Measurements from ENCODE around the gene SMG7. TPM values are rescaled to one million over a fixed set of nuclear protein-coding genes. Genes with fewer than 3 reads are reported as not detected.

The SMG7 gene
- total and polyA plus RNA-seq, 2 donors (not counting 3 experiments of a cell fraction or from before 2014, with no cell fraction given): 25.4 to 47.1 TPM

DNA sequence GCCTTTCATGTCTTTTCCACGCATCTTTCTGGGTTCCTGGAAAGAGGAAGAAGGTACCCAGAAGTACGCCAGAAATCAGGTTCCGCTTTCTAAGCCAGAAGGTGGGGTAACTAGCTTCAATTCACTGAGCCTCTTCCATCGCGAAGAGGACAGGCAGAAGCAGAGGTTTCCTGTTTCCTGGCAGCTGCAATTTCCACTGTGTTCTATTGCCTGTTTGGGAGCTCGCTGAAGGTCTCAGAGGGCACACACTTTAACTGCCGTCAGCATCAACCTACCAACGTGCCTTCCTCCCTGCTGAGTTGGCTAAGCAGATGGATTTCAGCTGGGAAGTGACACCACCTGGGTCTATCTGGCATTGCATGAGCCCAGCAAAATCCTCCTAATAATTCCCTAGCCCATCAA, 108.0 kb downstream of the SMG7 start:
- Histone ChIP-seq H2AFZ (ENCODE audit: low read depth, low read length) (peak overlapping the region; percentile 41), H3K9me3 (replicated peaks; ENCODE audit: control insufficient read depth, insufficient read depth, low read length) (no peaks in the 10 kb centered on the region), H3K27ac (ENCODE audit: insufficient read depth, low read depth, low read length) (no peak overlapping the region), H3K9me1 (replicated peaks; ENCODE audit: control insufficient read depth, extremely low read depth, insufficient read depth, low read length) (no peaks in the 10 kb centered on the region), H3K9ac (replicated peaks; ENCODE audit: extremely low read depth, insufficient read depth, low read length) (no peak overlapping the region), H3K4me2 (ENCODE audit: insufficient read depth, low read length) (no peak overlapping the region), H4K20me1 (replicated peaks; ENCODE audit: control insufficient read depth, extremely low read depth, insufficient read depth, low read length) (no peaks in the 10 kb centered on the region), H3K27me3 (ENCODE audit: control insufficient read depth in 2 of 2, insufficient read depth in 2 of 2, low read length in 2 of 2) (no peaks in the 10 kb centered on the region), H3K79me2 (ENCODE audit: control insufficient read depth, insufficient read depth, low read length) (no peaks in the 10 kb centered on the region), H3K4me1 (ENCODE audit: control insufficient read depth, extremely low read depth, insufficient read depth, low read length) (no peaks in the 10 kb centered on the region), H3K4me3 (replicated peaks in 1 of 3; ENCODE audit: insufficient read depth in 1 of 3, low read depth in 1 of 3, low read length in 3 of 3) (no peak overlapping the region), H3K36me3 (ENCODE audit: control insufficient read depth in 2 of 2, extremely low read depth in 1 of 2, insufficient read depth in 2 of 2, low read length in 2 of 2) (no peaks in the 10 kb centered on the region)
- DNase-seq (ENCODE audit: low read depth, low spot score) (peak; percentile 49), FAIRE-seq (peak; percentile 62)
- TF ChIP-seq, protein P1, sequence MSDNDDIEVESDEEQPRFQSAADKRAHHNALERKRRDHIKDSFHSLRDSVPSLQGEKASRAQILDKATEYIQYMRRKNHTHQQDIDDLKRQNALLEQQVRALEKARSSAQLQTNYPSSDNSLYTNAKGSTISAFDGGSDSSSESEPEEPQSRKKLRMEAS (IDR thresholded peaks at IDR 0.05; ENCODE audit: insufficient read depth, insufficient read length): no peak
- TF ChIP-seq, protein P2, sequence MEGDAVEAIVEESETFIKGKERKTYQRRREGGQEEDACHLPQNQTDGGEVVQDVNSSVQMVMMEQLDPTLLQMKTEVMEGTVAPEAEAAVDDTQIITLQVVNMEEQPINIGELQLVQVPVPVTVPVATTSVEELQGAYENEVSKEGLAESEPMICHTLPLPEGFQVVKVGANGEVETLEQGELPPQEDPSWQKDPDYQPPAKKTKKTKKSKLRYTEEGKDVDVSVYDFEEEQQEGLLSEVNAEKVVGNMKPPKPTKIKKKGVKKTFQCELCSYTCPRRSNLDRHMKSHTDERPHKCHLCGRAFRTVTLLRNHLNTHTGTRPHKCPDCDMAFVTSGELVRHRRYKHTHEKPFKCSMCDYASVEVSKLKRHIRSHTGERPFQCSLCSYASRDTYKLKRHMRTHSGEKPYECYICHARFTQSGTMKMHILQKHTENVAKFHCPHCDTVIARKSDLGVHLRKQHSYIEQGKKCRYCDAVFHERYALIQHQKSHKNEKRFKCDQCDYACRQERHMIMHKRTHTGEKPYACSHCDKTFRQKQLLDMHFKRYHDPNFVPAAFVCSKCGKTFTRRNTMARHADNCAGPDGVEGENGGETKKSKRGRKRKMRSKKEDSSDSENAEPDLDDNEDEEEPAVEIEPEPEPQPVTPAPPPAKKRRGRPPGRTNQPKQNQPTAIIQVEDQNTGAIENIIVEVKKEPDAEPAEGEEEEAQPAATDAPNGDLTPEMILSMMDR (IDR thresholded peaks at IDR 0.05; ENCODE audit: extremely low read depth in 1 of 2, insufficient read depth in 1 of 2, low read depth in 1 of 2, low read length in 2 of 2): peak; percentile 5 to 42
- dilution Hi-C loops (cut with MboI; ENCODE audit: extremely low pct_ligation_motif_present, low sequenced_read_pairs) (no loop called here), intact Hi-C loops (cut with micrococcal nuclease) (no loop called here)
- POLR2A ChIA-PET: no interaction called here
- CTCF ChIA-PET: interaction anchor here (0.7 to 1.9 kb wide), 11 partner anchors 9 to 299 kb away, joined by 3 to 9 read pairs (median 4); partner anchors contain the start of gene SMG7
- BruUV-seq (replicated peaks): no TSS peak

DNA sequence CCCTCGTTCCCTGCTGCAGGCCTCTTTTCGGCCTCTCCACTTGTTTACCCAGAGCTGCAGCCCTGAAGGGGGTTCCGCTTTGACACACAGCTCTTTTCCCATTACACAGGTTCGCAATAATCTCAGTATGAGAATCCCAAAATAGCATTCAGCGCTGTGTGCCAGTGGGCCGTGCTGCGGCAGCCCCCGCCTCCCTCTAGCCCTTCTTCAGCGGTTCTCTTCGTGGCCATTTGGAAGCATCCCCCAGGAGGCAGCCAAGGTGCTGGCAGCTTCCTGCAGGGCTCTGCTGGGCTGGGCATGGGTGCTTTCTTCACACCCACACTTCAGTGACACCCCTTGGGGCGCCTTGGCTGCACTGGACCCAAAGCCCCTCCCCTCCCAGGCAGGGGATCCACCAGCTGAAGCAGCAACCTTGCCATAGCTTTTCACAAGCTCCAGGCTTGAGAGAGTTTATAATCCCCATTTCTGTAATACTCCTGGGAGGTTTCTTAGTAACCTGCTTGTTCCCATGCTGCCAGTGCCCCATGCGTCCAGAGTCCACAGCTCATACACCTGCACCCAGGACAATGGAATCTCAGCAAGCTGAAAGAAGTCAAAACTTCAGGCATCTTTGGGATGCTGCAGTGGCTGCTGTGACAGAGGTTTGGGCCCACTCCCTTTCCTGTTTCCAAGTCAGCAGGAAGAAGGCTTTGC, 109.9 kb downstream of the SMG7 start:
- H2AFZ ChIP-seq (ENCODE audit: low read depth, low read length): no peak overlapping the region
- no peaks in the 10 kb centered on the region for H3K4me1 ChIP-seq (ENCODE audit: control insufficient read depth, extremely low read depth, insufficient read depth, low read length)
- no peak overlapping the region for H3K4me3 ChIP-seq (replicated peaks in 1 of 3; ENCODE audit: insufficient read depth in 1 of 3, low read depth in 1 of 3, low read length in 3 of 3)
- dilution Hi-C loops (cut with MboI; ENCODE audit: extremely low pct_ligation_motif_present, low sequenced_read_pairs): no loop called here
- no peak for DNase-seq (ENCODE audit: low read depth, low spot score)
- no peaks in the 10 kb centered on the region for H3K27me3 ChIP-seq (ENCODE audit: control insufficient read depth in 2 of 2, insufficient read depth in 2 of 2, low read length in 2 of 2)
- ChIA-PET POLR2A (no interaction called here), CTCF (interaction anchor here (0.9 kb wide), 2 partner anchors 11 to 18 kb away, joined by 3 read pairs; no protein-coding TSS in a partner anchor)
- H3K79me2 ChIP-seq (ENCODE audit: control insufficient read depth, insufficient read depth, low read length): no peaks in the 10 kb centered on the region
- H4K20me1 ChIP-seq (replicated peaks; ENCODE audit: control insufficient read depth, extremely low read depth, insufficient read depth, low read length): no peaks in the 10 kb centered on the region
- intact Hi-C loops (cut with micrococcal nuclease): no loop called here
- H3K36me3 ChIP-seq (ENCODE audit: control insufficient read depth in 2 of 2, extremely low read depth in 1 of 2, insufficient read depth in 2 of 2, low read length in 2 of 2): no peaks in the 10 kb centered on the region
- no peak for FAIRE-seq
- BruUV-seq (replicated peaks): no TSS peak
- no peak overlapping the region for H3K9ac ChIP-seq (replicated peaks; ENCODE audit: extremely low read depth, insufficient read depth, low read length)
- H3K9me3 ChIP-seq (replicated peaks; ENCODE audit: control insufficient read depth, insufficient read depth, low read length): no peaks in the 10 kb centered on the region
- H3K9me1 ChIP-seq (replicated peaks; ENCODE audit: control insufficient read depth, extremely low read depth, insufficient read depth, low read length): no peaks in the 10 kb centered on the region
- H3K4me2 ChIP-seq (ENCODE audit: insufficient read depth, low read length): no peak overlapping the region
- H3K27ac ChIP-seq (ENCODE audit: insufficient read depth, low read depth, low read length): no peak overlapping the region
- TF ChIP-seq POLR2AphosphoS5 (IDR thresholded peaks at IDR 0.05; ENCODE audit: insufficient read depth, low read depth, low read length) (no peak), FOS (IDR thresholded peaks at IDR 0.05; ENCODE audit: borderline replicate concordance, insufficient read depth, low read length) (no peak), JUN (IDR thresholded peaks at IDR 0.05; ENCODE audit: borderline replicate concordance, insufficient read depth, insufficient read length, low read depth) (no peak), MYC (IDR thresholded peaks at IDR 0.05; ENCODE audit: low read depth, low read length) (no peak)
- TF ChIP-seq, protein P1 (IDR thresholded peaks at IDR 0.05; ENCODE audit: insufficient read depth, insufficient read length): no peak
- TF ChIP-seq, protein P2 (IDR thresholded peaks at IDR 0.05; ENCODE audit: extremely low read depth in 1 of 2, insufficient read depth in 1 of 2, low read depth in 1 of 2, low read length in 2 of 2): no peak
